H1 (cell line): ENCODE results near the gene TEAD4. TPM values are rescaled to one million over a fixed set of nuclear protein-coding genes. Genes with fewer than 3 reads are reported as not detected.

Source experiments
- BACH1 ChIP-seq: IDR thresholded peaks from 2 replicates; pipeline ENCODE4 v1.6.1; 2012; ENCODE audit warnings: low read length, improper control_type of control experiment
- CHD1 ChIP-seq: IDR thresholded peaks from 2 replicates; pipeline ENCODE4 v1.6.1; 2012; ENCODE audit warnings: low read depth, low read length, improper control_type of control experiment
- EZH2 ChIP-seq: fragments of 200-600 bp; sonication (generic); IDR thresholded peaks from 2 replicates; pipeline ENCODE4 v1.7.1; 2012; ENCODE audit warnings: low read depth, mild to moderate bottlenecking, moderate library complexity, low read length, inconsistent platforms; ENCODE audit not compliant: severe bottlenecking
- FOSL1 ChIP-seq: IDR thresholded peaks from 2 replicates; pipeline ENCODE4 v1.6.1; 2011; ENCODE audit warnings: mild to moderate bottlenecking, low read depth, low read length, moderate library complexity; ENCODE audit not compliant: insufficient read depth
- GABPA ChIP-seq: IDR thresholded peaks from 2 replicates; pipeline ENCODE4 v1.6.1; 2011; ENCODE audit warnings: mild to moderate bottlenecking, low read length, moderate library complexity, borderline replicate concordance; ENCODE audit not compliant: insufficient read depth
- KDM4A ChIP-seq: IDR thresholded peaks from one replicate; pipeline ENCODE4 v1.7.1; 2012; ENCODE audit warnings: low read depth, mild to moderate bottlenecking, moderate library complexity, low read length, inconsistent platforms; ENCODE audit not compliant: severe bottlenecking
- POLR2AphosphoS5 ChIP-seq: IDR thresholded peaks from 2 replicates; pipeline ENCODE4 v1.6.1; 2011; ENCODE audit warnings: low read depth, low read length
- SP2 ChIP-seq: IDR thresholded peaks from 2 replicates; pipeline ENCODE4 v1.6.1; 2012; ENCODE audit warnings: mild to moderate bottlenecking, low read length, inconsistent platforms
- SUZ12 ChIP-seq: fragments of 200-600 bp; sonication (generic); IDR thresholded peaks from 2 replicates; pipeline ENCODE4 v1.6.1; 2012; ENCODE audit warnings: mild to moderate bottlenecking, inconsistent platforms, low read length, moderate library complexity, mixed read lengths
- TAF1 ChIP-seq: IDR thresholded peaks from 2 replicates; pipeline ENCODE4 v1.6.1; 2011; ENCODE audit warnings: mild to moderate bottlenecking, low read depth, low read length
- polyA plus RNA-seq, 7 experiments: library from polyadenylated mRNA; depleted of rRNA in 3 of 7; stranded (reverse) in 5 of 7; unstranded in 2 of 7; fragments of >200 nt in 5 of 7; fragments of 200-250 nt in 2 of 7; gene quantifications; 1 replicate in 5 of 7; 2 replicates in 1 of 7; 4 replicates in 1 of 7; pipeline versions ENCODE4 v1.2.1 to v1.2.3, GENCODE V29; 2011 to 2013; ENCODE audit warnings: missing spikeins in 2 of 7, mixed read lengths in 2 of 7
- total RNA-seq: library from RNA; stranded (reverse); fragmentation: NEBNext Ultra II Directional; extraction: Animal tissue kit (Norgen Biotek cat#: 25700); gene quantifications from 2 replicates; pipeline ENCODE4 v1.2.1, GENCODE V29; 2021
- TF ChIP-seq, protein P1 (sequence below): IDR thresholded peaks from 2 replicates; pipeline ENCODE4 v1.6.1; 2012; ENCODE audit warnings: inconsistent platforms

Gene TEAD4
- total and polyA plus RNA-seq, 2 of the 8 experiments (the other 6 are each of a cell fraction or from before 2014, with no cell fraction given), result 56.7 to 116 TPM

DNA sequence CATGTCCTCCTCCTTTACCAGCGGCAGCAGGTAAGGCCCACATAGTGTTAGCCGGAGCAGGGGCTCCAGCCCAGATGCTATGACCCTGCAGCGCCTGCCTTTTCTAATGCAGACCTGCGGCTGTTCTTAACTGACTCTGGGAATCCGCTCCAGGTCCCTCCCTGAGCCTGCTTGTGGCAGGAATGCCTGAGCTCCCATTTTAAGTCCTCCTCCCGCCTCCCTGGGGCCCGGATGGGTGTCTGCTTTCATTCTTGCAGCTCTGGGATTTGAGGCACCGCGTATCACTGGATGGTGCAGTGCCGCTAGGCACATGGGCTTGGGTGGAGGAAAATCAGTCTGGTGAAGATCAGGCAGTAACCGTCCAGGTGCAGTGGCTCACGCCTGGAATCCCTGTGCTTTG lies 125.5 kb downstream of the TEAD4 start (continued):
- no peak for TF ChIP-seq SUZ12
- no peak for TF ChIP-seq CHD1
- TF ChIP-seq, protein P1, sequence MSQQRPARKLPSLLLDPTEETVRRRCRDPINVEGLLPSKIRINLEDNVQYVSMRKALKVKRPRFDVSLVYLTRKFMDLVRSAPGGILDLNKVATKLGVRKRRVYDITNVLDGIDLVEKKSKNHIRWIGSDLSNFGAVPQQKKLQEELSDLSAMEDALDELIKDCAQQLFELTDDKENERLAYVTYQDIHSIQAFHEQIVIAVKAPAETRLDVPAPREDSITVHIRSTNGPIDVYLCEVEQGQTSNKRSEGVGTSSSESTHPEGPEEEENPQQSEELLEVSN, result no peak; the same call in 1 of the 2 replicates
- peak; percentile 25; the same call in 1 of the 2 replicates for TF ChIP-seq TAF1
- TF ChIP-seq POLR2AphosphoS5, result no peak
- no peak; the same call in 1 of the 2 replicates for TF ChIP-seq GABPA
- peak; percentile 27 for TF ChIP-seq EZH2
- TF ChIP-seq KDM4A, result no peak
- TF ChIP-seq SP2, result no peak
- no peak for TF ChIP-seq BACH1
- no peak for TF ChIP-seq FOSL1
- TF ChIP-seq, all 59 proteins: peak for 11
